NCI-H774 (cell line): ENCODE measurements around the gene MBD3L1.

Experiments used
- DNase-seq: peaks from one replicate; lab custom pipeline; 2025; lab: John Stamatoyannopoulos, UW

MBD3L1 gene

DNA sequence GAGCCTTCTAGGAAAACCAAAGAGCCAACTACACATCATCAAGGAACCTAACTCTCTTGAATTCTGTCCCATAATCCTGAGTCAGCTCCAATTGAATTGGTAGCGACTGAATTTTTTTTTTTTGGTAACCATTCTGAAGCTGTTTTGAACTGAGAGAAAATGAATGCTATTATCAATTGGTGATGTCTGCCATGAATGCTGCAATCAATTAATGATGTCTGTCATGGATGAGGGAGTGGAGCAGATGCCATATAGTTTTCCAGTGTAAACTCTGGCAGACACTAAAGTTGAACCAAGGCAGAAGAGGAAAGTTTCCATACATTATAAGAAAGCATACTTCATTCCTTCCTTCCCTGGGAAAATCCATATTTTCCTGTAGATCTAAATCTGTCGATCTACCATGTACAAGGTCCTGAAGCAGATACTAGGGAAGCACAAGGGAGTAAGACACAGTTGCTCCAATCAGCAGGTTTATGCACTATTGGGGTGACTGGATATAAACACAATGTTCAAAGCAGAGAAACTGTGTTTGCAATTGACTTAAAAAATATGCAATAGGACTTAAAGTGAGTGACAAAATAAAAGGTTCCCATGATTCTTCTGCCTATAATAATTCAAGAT lies 48.8 kb downstream of the MBD3L1 start:
- DNase-seq: no peak

DNA sequence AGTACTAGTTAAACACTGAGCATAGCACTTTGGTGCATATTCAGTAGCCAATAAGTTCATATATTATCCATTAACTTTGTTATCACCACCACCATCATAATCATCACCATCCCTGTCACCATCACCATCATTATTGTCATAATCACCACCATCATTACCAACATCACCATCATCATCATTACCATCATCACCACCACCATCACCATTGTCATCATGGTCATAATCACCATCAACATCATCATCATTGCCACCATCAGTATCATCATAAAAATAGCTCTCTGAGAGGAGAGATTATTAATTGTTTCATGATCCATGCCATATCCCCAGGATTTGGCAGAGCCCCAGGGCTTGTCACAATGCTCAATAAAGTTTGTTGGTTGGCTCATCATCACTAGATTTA lies 49.3 kb downstream of the MBD3L1 start:
- no peak for DNase-seq

DNA sequence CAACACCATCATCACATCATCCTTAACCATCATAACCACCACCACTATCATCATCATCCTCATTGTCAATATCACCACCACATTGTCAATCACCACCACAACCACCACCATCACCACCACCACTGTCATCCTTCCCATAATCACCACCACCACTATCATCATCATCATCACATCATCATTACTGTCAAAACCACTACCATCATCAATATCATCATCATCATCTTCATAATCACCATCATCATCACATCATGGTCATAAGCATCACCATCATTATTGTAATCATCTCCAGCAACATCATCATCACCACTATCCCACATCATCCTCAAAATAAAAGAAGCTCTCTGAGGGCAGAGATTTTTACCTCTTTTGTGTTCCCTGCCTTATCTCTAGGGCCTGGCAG lies 52.2 kb downstream of the MBD3L1 start:
- no peak for DNase-seq

DNA sequence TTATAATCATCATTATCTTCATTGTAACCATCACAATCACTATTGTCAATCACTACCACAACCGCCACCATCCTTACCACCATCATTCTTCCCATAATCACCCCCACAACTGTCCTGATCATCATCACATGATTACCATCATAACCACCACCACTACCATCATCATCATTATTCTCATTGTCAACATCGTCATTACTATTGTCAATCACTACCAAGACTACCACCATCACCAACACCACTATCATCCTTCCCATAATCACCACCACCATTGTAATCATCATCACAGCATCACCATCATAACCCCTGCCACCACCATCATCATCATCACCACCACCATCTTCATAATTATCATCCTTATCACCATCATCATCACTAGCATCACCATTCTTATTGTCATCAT lies 55.2 kb downstream of the MBD3L1 start:
- DNase-seq: no peak

DNA sequence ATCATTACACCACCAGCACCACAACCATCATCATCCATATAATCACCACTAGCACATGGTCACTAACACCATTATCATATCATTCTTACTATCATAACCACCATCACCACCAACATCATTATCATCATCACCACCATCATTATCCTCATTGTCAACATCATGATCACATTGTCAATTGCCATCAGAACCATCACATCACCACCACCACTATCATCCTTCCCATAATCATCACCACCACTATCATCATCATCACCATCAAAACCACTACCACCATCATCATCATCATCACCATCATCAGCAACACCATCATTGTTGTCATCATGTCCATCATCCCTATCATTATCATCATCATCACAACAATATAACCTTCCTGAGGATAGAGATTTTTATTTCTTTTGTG lies 58.1 kb downstream of the MBD3L1 start:
- DNase-seq: no peak
